ENCODE data around the gene BAD. TPM values are rescaled to one million over a fixed set of nuclear protein-coding genes. Genes with fewer than 3 reads are reported as not detected.
A peak's percentile ranks its signal among the peaks of the same experiment; 100 is the strongest.

BAD gene
- total and polyA plus RNA-seq, 9 donors, result 3.4 to 125 (median 63.6) TPM

DNA sequence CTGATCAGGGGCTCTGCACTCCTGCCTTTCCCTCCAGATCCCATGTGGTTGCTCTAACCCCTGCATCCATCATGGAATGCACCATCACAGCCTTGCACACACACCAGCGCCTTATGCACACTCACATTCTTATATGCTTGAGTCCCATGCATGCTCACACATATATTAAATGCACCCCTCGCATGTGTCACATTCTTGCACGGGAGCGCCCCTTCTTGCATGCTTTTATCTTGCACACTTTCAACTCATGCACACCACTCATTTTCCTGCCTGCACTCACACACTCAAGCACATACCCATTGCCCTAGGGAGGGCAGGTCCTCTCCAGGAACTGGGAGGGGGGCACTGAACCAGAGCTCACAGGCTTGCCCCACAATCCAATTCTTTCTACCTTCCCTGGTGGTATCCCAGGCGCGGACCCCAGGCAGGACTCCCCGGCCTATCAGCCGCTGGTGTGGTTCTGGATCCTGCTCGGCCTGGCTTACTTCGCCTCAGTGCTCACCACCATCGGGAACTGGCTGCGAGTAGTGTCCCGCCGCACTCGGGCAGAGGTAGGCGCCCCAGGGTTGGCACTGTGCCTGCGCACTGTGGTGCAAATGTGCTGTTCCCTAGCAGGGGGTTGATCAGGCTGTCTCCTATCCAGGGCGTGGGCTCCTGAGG, 13.4 kb upstream of the BAD start:
- intact Hi-C loops (cut with DNase I), result loop anchor here in 1 of 4 donors (10.0 kb wide), 1 partner anchor 293 kb away; no protein-coding TSS in a partner anchor
- no peak overlapping the region for H3K27ac ChIP-seq
- no peaks in the 10 kb centered on the region for H3K36me3 ChIP-seq
- peaks cover 4% of the 10 kb centered on the region for H3K4me1 ChIP-seq (ENCODE audit: insufficient read depth)
- peak in 1 of 5 donors; percentile 27 for DNase-seq
- TF ChIP-seq POLR2A (IDR thresholded peaks at IDR 0.05), result no peak
- TF ChIP-seq EP300 (IDR thresholded peaks at IDR 0.05), result no peak
- TF ChIP-seq, protein P1, sequence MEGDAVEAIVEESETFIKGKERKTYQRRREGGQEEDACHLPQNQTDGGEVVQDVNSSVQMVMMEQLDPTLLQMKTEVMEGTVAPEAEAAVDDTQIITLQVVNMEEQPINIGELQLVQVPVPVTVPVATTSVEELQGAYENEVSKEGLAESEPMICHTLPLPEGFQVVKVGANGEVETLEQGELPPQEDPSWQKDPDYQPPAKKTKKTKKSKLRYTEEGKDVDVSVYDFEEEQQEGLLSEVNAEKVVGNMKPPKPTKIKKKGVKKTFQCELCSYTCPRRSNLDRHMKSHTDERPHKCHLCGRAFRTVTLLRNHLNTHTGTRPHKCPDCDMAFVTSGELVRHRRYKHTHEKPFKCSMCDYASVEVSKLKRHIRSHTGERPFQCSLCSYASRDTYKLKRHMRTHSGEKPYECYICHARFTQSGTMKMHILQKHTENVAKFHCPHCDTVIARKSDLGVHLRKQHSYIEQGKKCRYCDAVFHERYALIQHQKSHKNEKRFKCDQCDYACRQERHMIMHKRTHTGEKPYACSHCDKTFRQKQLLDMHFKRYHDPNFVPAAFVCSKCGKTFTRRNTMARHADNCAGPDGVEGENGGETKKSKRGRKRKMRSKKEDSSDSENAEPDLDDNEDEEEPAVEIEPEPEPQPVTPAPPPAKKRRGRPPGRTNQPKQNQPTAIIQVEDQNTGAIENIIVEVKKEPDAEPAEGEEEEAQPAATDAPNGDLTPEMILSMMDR (IDR thresholded peaks at IDR 0.05), result no peak
- H3K4me3 ChIP-seq, result no peak overlapping the region
- peaks cover 10% of the 10 kb centered on the region for H3K27me3 ChIP-seq
- 56 to 63% (median 58%) methylated on average over 18 of the region's 18 CpGs for WGBS, 3 donors
- no peaks in the 10 kb centered on the region for H3K9me3 ChIP-seq

DNA sequence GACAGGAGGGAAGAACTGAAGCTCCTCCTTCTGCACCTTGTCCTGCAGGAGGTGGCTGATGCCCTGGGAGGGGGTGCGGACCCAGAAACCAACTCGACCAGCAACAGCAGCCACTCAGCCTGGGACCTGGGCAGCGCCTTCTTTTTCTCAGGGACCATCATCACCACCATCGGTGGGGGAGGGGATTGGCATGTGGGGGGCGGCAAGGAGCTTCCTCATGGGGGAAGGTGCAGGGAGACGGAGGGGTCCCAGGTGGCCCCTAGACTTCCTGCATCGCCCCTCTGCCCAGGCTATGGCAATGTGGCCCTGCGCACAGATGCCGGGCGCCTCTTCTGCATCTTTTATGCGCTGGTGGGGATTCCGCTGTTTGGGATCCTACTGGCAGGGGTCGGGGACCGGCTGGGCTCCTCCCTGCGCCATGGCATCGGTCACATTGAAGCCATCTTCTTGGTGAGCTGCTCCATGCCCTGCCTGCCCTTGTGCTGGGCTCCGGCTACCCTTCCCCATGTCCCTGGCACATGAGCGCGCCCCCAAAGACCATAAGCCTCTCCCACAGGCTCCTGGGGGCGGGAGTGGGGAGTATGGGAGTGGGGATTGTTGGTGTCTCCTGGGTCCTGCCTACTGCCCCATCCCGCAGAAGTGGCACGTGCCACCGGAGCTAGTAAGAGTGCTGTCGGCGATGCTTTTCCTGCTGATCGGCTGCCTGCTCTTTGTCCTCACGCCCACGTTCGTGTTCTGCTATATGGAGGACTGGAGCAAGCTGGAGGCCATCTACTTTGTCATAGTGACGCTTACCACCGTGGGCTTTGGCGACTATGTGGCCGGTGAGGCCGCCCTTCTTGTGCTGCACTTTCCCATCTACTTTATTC, 12.6 kb upstream of the BAD start:
- Histone ChIP-seq H3K4me3 (no peak overlapping the region), H3K27me3 (peaks cover 10% of the 10 kb centered on the region), H3K36me3 (no peaks in the 10 kb centered on the region), H3K9me3 (no peaks in the 10 kb centered on the region), H3K4me1 (ENCODE audit: insufficient read depth) (peaks cover 6% of the 10 kb centered on the region), H3K27ac (no peak overlapping the region)
- intact Hi-C loops (cut with DNase I), result loop anchor here in 1 of 4 donors (10.0 kb wide), 1 partner anchor 292 kb away; no protein-coding TSS in a partner anchor
- WGBS, 3 donors, result 20 to 21% (median 20%) methylated on average over 33 to 34 of the region's 34 CpGs
- DNase-seq, result peak in 1 of 5 donors; percentile 14
- TF ChIP-seq, protein P1 (IDR thresholded peaks at IDR 0.05), result no peak
- TF ChIP-seq EP300 (IDR thresholded peaks at IDR 0.05), result no peak
- no peak for TF ChIP-seq POLR2A (IDR thresholded peaks at IDR 0.05)

DNA sequence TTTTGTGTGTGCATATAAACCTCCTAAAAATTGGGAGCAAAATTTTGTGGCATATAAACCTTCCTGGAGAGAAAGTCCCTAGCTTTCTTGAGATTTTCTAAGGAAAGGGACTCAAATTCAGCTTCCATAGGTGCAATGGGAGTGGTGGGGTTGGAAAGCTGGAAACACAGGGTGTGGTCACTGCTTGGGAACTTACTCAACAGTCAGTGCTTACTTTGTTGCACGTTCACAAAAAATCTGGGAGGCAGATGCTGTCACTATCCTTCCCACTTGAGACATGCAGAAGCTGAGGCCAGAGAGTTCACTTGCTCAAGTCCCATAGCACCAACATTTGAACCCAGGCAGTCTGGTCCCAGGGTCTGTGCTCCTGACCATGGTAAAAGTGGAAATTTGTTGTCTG, 11.8 kb upstream of the BAD start:
- peaks cover 10% of the 10 kb centered on the region for H3K4me1 ChIP-seq (ENCODE audit: insufficient read depth)
- H3K36me3 ChIP-seq, result no peaks in the 10 kb centered on the region
- TF ChIP-seq EP300 (IDR thresholded peaks at IDR 0.05) (no peak), POLR2A (IDR thresholded peaks at IDR 0.05) (no peak)
- TF ChIP-seq, protein P1 (IDR thresholded peaks at IDR 0.05), result no peak
- no peaks in the 10 kb centered on the region for H3K9me3 ChIP-seq
- H3K27me3 ChIP-seq, result peaks cover 8% of the 10 kb centered on the region
- no peak overlapping the region for H3K4me3 ChIP-seq
- 27 to 33% (median 29%) methylated on average over 1 of the region's 1 CpG for WGBS, 3 donors
- DNase-seq, result no peak
- intact Hi-C loops (cut with DNase I), result loop anchor here in 1 of 4 donors (10.0 kb wide), 1 partner anchor 291 kb away; no protein-coding TSS in a partner anchor
- H3K27ac ChIP-seq, result no peak overlapping the region

DNA sequence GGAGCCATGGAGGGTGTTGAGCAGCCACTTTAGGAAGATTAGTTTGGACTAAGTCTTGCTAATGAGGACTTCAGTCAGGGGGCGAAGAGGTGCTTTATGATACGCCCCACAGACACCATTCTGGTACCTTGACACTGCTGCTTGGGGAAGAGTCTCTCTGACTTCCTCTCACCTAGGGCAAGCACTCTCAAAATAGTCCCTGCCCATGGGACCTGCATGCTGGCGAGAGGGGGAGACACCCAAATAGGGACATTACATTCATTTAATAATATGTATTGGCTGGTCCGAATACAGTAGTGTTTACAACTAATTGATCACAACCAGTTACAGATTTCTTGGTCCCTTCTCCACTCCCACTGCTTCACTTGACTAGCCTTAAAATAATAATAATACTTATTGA, 11.3 kb upstream of the BAD start:
- H3K27me3 ChIP-seq, result peaks cover 8% of the 10 kb centered on the region
- H3K4me3 ChIP-seq, result no peak overlapping the region
- TF ChIP-seq POLR2A (IDR thresholded peaks at IDR 0.05), result no peak
- TF ChIP-seq, protein P1 (IDR thresholded peaks at IDR 0.05), result no peak
- no peak for TF ChIP-seq EP300 (IDR thresholded peaks at IDR 0.05)
- DNase-seq, result no peak
- no peak overlapping the region for H3K27ac ChIP-seq
- peaks cover 9% of the 10 kb centered on the region for H3K4me1 ChIP-seq (ENCODE audit: insufficient read depth)
- WGBS, 3 donors, result 87 to 97% (median 92%) methylated on average over 4 of the region's 4 CpGs
- no peaks in the 10 kb centered on the region for H3K36me3 ChIP-seq
- intact Hi-C loops (cut with DNase I), result loop anchor here in 1 of 4 donors (10.0 kb wide), 1 partner anchor 291 kb away; no protein-coding TSS in a partner anchor
- H3K9me3 ChIP-seq, result no peaks in the 10 kb centered on the region

Data from ovary (tissue), 9 donors.